ENCODE results near the gene IBTK.
"Not testable (repeated sequence)": the region's sequence is repeated elsewhere in the genome, so short reads cannot be mapped to it uniquely, and the experiment has no call there.

The IBTK gene

DNA sequence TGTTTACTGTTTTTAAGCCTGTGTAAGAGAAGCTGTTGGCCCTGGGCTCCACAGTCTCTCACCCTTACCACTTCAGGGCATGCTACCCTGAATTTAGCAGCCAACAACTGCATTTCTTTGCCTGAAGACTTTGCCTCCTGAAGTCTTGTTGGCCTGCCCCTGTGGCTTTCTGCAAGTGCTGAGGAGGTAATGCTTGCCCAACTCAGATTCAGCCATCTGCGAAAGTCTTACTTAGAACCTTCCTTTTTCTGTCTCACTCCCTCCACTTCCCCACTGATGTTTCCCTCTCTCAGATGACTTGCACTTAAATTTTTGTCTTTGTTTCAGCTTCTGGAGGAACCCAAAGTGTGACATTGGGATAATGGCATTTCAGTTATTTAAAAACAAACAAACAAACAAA is 11.8 kb upstream of the IBTK start:
- DNase-seq (ENCODE audit: low spot score) = no peak
- in situ Hi-C loops (cut with MboI; ENCODE audit: low sequenced_read_pairs, unreplicated experiment) = loop anchor here (5.0 to 25.0 kb wide), 2 partner anchors 798 to 953 kb away; no protein-coding TSS in a partner anchor

DNA sequence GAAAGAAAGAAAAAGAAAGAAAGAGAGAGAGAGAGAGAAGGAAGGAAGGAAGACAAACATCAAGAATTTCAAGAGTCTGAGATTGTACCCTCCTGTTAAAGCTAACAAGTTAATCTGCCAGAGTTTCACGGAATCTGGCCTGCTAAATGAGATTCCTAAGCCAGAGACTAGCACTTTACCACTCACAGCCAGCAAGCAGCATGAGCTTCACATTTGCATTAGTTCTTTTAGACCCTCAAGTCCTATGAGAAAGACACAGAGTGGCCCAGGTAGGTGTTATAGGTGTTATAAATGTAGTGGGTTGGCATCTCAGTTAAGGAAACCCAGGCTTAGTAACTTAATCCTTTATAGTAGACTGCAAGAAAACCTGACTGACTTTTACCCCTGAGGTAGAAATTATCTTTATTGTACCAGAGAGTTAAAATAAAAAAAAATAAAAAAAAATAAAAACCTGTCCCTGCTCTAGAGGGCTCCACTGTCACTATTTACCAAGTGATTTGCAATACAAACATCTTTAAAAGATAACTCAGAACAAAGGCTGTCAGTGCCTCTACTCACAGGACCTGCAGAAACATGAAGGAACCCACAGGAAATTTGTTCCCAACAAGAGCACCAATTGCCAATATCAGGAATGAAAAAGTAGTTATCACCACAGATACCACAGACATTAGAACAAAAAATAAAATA is 9.7 kb upstream of the IBTK start:
- TF ChIP-seq, protein P1, sequence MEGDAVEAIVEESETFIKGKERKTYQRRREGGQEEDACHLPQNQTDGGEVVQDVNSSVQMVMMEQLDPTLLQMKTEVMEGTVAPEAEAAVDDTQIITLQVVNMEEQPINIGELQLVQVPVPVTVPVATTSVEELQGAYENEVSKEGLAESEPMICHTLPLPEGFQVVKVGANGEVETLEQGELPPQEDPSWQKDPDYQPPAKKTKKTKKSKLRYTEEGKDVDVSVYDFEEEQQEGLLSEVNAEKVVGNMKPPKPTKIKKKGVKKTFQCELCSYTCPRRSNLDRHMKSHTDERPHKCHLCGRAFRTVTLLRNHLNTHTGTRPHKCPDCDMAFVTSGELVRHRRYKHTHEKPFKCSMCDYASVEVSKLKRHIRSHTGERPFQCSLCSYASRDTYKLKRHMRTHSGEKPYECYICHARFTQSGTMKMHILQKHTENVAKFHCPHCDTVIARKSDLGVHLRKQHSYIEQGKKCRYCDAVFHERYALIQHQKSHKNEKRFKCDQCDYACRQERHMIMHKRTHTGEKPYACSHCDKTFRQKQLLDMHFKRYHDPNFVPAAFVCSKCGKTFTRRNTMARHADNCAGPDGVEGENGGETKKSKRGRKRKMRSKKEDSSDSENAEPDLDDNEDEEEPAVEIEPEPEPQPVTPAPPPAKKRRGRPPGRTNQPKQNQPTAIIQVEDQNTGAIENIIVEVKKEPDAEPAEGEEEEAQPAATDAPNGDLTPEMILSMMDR (IDR thresholded peaks at IDR 0.05; ENCODE audit: borderline replicate concordance, control extremely low read depth, extremely low read depth, insufficient read depth, missing control alignments) = no peak
- in situ Hi-C loops (cut with MboI; ENCODE audit: low sequenced_read_pairs, unreplicated experiment) = loop anchor here (5.0 to 25.0 kb wide), 2 partner anchors 800 to 955 kb away; no protein-coding TSS in a partner anchor
- no peak for DNase-seq (ENCODE audit: low spot score)

More for the DNA sequence above, 11.8 kb upstream of the IBTK start:
- TF ChIP-seq, protein P1 (IDR thresholded peaks at IDR 0.05; ENCODE audit: borderline replicate concordance, control extremely low read depth, extremely low read depth, insufficient read depth, missing control alignments) = no peak

DNA sequence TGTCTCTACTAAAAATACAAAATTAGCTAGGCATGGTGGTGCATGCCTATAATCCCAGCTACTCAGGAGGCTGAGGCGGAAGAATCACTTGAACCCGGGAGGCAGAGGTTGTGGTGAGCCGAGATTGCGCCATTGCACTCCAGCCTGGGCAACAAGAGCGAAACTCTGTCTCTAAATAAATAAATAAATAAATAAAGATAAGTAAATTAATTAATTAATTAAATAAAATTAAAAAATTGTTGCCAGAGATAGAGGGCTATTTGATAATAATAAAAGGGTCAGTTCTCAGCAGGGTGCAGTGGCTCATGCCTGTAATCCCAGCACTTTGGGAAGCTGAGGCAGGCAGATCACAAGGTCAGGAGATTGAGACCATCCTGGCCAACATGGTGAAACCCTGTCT is 7.2 kb upstream of the IBTK start:
- DNase-seq (ENCODE audit: low spot score) = not testable (repeated sequence)
- in situ Hi-C loops (cut with MboI; ENCODE audit: low sequenced_read_pairs, unreplicated experiment) = loop anchor here (5.0 to 25.0 kb wide), 2 partner anchors 803 to 958 kb away; no protein-coding TSS in a partner anchor

DNA sequence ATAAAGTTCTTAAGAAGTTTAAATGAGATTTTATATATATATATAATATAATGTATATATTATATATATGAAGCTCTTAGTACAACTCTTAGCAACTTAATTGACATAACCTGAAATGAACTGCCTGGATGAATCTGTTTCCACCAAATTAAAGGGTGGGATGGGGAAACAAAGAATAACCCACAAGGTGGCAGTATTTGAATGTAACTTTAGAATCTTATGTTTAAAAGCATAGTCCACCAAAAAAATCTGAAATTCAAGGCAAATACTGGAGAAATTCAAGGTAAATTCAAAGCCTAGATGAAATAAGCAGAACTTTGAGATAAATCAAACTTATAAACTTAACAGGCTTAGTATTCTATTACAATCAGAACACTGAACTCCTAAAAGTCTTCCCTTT is 4.4 kb upstream of the IBTK start:
- in situ Hi-C loops (cut with MboI; ENCODE audit: low sequenced_read_pairs, unreplicated experiment) = loop anchor here (25.0 kb wide), 1 partner anchor 960 kb away; no protein-coding TSS in a partner anchor
- peak; percentile 49 for DNase-seq (ENCODE audit: low spot score)
- TF ChIP-seq, protein P1 (IDR thresholded peaks at IDR 0.05; ENCODE audit: borderline replicate concordance, control extremely low read depth, extremely low read depth, insufficient read depth, missing control alignments) = peak; percentile 36

DNA sequence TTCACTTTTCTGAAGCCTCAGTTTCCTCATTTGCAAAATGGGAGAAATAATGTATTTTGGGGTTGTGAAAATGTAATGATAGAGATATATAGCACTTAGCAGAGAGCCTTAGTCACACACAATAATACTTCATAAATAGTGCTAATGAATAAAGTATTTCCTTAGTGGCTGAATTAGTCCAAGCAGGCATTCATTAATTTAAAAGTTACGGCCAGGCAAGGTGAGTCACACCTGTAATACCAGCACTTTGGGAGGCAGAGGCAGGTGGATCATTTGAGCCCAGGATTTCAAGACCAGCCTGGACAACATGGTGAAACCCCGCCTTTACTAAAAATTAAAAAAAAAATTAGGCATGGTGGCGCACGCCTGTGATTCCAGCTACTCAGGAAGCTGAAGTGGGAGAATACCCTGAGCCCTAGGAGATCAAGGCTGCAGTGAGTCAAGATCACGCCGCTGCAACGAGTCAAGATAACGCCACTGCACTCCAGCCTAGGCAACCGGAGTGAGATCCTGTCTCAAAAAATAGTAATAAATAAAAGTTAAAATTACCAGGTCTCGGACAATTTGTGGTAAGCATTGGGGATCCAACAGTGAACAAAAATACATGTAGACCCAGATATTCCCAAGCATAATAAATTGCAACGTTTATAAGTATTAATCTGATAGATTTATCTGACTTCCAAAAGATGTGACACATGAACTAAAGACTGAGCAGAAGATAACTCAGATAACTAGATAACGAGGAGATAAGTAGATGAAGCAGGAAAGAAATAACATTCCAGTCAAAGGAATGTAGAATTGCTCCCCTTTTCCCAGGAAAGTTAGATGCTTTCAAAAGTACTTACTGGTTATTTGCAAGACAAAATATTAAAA is 2.1 kb upstream of the IBTK start:
- TF ChIP-seq, protein P1 (IDR thresholded peaks at IDR 0.05; ENCODE audit: borderline replicate concordance, control extremely low read depth, extremely low read depth, insufficient read depth, missing control alignments) = no peak
- DNase-seq (ENCODE audit: low spot score) = no peak
- in situ Hi-C loops (cut with MboI; ENCODE audit: low sequenced_read_pairs, unreplicated experiment) = loop anchor here (25.0 kb wide), 1 partner anchor 963 kb away; no protein-coding TSS in a partner anchor

DNA sequence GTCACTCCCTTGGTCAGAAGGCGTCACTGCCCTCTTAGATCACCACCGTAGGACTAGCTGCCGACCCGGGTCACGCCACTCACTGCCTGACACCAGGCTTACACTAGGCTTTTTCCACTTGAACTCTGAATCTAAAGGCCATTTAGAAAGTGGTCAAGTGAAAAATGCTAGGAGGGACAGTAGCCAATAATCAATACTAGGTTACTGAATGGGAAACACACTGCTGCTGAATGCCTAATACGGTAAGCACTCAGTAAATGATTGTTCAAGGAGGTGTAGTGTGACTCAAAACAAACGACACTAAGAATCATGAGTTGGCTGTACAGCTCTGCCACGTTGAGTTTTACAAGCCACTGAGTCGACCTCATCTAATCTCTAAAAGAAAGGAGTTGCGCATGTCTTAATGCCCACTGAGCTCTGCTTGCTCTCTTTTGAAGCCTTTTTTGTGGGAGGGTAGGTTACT is 760 bp upstream of the IBTK start:
- in situ Hi-C loops (cut with MboI; ENCODE audit: low sequenced_read_pairs, unreplicated experiment) = no loop called here
- peak; percentile 54 for DNase-seq (ENCODE audit: low spot score)
- TF ChIP-seq, protein P1 (IDR thresholded peaks at IDR 0.05; ENCODE audit: borderline replicate concordance, control extremely low read depth, extremely low read depth, insufficient read depth, missing control alignments) = no peak
